GM18499 (cell line): ENCODE data around the gene CTNND2.

ENCODE experiments used
- ATAC-seq: cut with Tn5 transposase; IDR thresholded peaks from one replicate; pipeline ENCODE4 v1.9.1; 2021; ENCODE audit warnings: moderate number of reproducible peaks; ENCODE audit not compliant: insufficient read depth, unreplicated experiment

The CTNND2 gene, protein sequence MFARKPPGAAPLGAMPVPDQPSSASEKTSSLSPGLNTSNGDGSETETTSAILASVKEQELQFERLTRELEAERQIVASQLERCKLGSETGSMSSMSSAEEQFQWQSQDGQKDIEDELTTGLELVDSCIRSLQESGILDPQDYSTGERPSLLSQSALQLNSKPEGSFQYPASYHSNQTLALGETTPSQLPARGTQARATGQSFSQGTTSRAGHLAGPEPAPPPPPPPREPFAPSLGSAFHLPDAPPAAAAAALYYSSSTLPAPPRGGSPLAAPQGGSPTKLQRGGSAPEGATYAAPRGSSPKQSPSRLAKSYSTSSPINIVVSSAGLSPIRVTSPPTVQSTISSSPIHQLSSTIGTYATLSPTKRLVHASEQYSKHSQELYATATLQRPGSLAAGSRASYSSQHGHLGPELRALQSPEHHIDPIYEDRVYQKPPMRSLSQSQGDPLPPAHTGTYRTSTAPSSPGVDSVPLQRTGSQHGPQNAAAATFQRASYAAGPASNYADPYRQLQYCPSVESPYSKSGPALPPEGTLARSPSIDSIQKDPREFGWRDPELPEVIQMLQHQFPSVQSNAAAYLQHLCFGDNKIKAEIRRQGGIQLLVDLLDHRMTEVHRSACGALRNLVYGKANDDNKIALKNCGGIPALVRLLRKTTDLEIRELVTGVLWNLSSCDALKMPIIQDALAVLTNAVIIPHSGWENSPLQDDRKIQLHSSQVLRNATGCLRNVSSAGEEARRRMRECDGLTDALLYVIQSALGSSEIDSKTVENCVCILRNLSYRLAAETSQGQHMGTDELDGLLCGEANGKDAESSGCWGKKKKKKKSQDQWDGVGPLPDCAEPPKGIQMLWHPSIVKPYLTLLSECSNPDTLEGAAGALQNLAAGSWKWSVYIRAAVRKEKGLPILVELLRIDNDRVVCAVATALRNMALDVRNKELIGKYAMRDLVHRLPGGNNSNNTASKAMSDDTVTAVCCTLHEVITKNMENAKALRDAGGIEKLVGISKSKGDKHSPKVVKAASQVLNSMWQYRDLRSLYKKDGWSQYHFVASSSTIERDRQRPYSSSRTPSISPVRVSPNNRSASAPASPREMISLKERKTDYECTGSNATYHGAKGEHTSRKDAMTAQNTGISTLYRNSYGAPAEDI (N-terminal part only)

DNA sequence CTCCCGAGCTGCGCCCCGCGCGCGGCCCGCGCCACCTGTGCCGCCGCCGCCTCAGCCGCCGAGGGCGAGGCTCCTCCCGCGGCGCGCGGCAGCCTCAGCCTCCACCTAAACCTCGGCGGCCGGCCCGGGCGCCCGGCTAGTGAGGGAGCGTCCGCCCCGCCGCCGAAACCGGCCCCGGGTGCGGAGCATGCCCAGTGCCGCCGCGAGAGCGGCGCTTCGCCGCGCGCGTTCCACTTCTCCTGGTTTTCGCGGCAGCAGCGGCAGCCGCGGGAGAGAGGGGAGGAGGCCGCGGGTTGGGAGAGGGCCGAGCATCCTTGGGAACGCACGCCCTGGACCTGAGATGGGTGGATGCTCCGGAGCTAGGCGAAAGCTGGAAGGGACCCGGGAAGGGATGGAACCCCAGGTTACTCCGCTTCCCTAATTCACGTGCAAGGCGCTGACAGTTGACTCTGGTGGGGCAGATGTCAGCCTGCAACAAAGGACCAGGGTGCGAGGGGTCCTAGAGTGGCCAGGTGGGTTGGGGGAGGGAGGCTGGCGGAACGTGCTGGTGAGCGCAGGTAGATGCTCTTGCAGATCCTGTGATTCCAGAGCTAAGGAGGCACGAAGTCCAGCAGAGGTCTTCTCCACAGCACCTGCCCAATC lies at the start of gene CTNND2:
CTNND2 (minus strand) TSS at position 182 of the 642 bp plus-strand sequence. CDS start 593 bp downstream, outside the sequence.
- ATAC-seq: no peak

DNA sequence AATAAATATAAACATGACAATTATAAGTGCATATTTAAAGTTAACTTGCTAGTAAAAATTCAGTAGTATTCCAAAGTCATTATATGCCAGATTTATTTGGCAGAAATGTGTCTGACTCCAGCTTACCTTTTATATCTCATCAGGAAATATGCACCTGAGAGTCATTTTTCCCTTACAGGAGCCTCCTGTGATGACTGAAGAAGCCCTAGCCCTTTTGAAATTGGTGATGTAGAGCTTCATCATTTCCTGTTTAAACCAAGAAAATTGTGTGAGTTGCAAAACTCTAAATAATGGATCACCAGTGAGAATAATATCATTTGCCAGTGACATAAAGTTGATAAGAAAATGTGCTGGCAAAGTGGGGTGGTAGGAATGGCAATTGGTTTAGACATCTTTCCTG lies 42.1 kb upstream of the CTNND2 start:
- no peak for ATAC-seq

DNA sequence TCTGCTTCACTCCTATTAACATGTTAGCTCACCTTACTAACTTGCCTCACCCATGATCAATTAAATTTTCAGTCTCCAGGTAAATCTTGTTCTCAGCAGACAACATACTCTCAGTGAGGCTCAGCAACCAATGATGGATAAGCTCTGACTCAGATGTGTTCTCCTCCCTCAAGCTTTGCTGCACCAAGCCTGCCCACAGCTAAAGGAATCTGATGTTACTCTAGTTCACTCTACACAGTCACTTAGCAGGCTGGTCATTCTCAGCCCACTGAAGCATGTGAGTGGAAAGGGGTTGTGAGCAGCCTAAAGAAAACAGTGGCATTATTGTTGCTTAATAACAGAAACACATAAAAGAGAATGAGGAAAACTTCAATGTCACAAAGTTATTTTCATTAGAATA lies 37.3 kb upstream of the CTNND2 start:
- ATAC-seq: no peak

DNA sequence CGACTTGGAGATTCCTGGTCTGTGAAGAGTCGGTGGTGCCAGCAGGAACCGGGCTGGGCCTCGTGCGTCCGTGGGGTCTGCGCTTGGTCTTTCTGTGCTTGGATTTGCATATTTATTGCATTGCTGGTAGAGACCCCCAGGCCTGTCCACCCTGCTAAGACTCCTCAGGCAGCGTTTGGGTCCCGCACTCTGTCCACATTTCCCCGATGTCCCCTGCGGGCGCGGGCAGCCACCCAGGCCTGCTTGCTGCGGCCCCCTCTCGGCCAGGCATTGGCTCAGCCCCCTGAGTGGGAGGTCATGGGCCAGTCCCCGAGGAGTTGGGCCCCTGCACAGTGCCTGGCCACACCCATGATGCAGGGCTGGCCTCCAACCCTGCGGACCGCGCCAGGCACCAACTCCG lies 27.4 kb upstream of the CTNND2 start:
- ATAC-seq: no peak

DNA sequence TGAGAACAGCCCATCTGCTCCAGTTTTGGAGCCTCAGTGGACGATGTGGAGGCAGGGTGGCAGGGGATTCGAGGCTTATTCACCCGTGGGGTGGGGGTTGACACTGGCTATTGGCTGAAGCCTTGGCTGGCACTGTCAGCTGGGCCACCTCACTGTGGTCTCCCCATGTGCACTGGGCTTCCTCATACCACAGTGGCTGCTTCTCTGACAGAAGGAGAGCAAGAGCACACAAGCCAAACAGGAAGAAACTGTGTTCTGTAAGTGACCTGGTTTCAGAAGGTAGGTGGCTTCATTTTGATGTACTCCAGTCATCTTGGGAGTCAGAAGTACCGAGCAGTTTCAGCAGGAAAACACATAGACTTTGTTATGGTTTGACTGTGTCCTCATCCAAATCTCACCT lies 24.7 kb upstream of the CTNND2 start:
- ATAC-seq: no peak

DNA sequence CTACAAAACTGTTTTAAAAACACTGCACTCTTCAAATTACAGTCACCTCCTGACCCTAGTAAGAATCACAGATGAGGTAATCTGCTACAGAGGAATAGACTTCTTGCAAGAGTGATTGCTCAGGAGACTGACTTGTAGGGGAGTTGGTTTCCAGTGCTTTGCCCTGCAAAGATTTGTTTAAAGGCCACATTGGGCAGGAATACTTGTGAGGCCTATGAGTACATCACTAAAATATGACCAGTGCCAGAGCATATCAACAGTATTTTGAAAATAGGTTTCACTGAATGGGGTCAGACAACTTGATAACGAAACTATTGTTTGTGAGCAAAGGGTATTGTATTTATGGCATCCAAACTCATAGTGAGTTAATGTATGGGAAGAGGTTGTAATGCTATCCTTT lies 21.5 kb upstream of the CTNND2 start:
- no peak for ATAC-seq

DNA sequence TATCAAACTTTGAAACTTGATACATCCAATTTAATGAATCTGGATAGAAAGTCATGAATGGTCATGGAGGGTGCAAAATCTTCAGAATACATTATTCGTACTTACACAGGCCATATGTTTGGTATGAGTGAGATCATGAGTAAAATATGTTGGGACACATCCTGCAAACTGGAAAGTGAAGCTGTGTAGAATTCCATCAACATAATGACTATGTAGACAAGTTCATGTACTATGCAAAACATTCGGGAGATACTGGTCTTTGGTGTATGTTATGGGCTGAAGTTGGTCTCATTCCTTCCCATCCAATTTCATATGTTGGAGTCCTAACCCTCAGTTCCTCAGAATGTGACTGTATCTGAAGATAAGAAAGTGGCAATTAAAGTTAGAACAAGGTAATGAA lies 18.1 kb upstream of the CTNND2 start:
- ATAC-seq: no peak

DNA sequence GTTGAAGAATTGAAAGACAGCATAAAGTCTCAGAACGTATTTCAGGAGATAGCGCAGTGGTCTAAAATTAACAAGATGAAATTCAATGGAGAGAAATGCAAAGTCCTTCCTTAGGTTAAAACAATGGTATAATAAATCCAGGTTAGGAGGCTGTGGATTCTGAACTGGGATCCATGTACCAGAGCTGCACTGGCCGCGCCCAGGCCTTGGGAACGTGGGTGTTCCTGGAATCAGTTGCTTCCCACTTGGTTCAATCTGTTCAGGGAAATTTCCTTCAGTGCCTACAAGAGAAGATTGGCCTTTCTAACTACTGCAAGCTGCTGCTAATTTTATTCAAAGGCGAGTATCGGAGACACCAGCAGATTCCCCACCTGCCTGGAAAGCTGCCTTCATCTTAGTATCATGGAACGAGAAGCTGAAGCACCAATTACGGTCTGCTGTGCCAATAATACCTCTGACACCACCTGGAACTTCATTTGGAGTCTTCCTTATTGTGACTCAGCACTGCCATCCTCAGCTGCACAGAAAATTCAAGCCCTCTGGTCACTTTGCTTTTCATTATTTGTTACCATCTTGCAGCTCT lies 14.3 kb upstream of the CTNND2 start:
- no peak for ATAC-seq

DNA sequence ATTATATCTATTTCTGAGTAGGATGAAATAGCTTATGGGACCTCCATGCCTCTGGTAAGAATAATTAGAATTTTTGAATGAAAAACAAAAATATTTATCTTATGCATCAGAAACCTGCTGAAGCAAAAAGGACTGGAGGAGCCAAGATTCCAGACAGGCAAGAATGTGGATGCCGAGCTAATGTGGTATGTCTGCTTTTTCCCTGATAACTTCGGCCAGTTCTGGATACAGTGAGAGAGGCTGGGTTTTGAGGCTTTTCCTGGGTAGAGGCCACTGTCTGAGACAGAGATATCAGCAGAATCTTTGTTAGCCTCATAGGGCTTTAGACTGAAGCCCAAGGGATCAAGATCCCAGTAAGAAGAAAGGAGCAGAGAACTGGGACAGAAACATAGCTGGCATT lies 5.2 kb upstream of the CTNND2 start:
- no peak for ATAC-seq

DNA sequence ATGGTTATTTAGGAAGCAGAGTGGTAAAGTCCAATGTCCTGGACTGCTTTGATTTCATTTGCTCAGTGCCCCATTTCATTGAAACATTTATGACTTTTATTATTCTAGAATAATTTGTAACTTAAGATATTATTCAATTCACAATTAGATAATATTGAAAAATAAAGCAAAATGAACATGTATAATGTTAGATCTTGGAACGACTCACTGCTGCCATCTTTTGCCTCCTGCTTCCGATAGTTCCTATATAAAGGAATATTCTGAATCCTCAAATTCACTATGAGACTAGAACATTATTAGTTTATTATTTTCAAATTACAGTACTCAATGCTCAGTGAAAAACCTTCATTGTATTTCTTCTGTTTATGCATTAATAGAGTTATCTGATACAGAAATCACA lies 2.3 kb upstream of the CTNND2 start:
- no peak for ATAC-seq

DNA sequence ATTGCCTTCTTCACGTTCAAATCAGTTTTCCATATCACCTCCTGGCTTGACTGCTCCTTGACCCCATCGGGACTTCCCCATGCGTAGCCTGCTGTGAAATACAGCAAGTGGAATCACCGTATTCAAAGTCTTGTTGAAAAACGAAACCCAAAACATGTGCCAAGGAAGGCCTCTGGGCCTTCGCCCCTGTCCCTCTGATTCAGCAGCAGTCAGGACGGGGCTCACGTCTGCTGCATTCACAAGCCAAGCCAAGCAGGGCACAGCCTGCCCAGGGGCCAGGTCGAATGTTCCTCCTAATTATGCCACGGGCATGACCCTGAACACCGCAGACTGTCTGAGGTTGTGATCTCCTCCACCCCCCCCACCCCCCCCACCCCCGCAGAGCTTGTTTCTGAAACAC lies 960 bp upstream of the CTNND2 start:
- ATAC-seq: no peak

DNA sequence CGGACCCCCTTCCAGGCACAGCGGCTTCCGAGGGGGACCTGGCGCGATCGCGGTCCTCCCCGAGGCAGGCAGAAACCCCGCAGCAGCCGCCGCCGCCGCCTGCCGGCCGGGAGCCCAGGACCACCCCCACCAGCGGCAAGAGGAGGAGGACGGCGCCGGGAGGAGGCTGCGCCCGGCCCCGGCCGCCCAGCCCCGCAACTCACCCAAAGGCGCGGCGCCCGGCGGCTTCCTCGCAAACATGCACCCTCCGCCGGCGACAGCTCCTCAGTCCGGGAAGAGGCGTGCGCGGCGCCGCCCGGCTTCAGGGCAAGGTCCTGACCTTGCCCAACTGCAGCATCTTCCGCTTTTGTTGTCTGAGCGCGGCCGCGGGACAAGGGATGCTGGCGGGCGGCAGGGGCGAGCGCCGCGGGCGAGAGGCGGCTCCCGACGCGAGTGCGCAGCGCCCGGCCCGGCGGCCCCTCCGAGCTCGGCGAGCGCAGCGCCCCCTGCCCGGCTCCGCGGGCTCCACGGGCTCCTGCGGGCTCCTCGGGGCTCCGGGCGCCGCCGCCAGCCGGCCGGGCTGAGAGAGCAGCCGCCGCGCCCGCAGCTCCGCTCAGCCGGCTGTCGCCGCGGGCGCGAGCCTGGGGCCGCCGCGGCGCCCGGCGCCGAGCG lies 507 bp downstream of the CTNND2 start:
- ATAC-seq: no peak

DNA sequence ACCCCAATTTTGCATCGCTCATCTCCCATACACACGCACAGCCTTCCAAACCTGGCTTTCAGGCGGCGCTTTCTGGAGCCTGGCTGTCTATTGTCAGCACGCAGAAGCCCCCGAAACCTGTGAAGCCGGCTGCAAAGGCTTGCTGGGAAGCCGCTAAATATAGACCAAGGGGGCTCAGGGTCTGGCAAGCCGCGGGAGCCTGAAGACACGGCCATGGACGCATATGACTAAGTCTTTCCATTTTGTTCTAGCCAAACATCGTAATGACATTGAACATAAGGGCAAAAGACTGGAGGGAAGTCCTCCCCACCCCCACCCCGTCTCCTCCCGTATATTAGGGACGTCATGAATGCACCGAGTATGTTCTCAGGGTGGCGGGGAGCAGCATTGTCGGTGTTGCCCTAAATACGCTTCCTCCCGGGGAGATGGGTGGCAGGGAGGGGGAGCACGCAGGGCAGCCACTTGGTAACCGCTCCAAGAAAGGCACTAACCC lies 1.1 kb downstream of the CTNND2 start:
- ATAC-seq: no peak

DNA sequence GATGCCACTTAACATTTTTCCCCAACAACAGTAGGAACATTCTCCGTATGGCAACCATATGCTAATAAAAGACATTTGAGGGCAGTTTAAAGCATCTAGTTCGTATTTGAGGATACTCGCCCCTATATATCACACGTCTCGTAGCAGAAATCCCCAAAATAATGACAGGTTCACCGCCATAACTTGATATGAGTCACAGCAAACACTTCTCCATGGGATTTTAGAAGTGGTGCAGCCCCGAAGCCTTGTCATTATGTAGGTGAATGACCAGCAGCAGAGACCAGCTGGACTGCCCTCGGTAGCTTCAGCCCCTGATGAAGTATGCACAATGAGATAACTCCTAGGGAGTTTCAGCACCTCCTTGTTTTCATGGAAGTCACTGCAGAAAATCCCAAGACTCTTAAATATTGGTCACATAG lies 2.0 kb downstream of the CTNND2 start:
- ATAC-seq: no peak

DNA sequence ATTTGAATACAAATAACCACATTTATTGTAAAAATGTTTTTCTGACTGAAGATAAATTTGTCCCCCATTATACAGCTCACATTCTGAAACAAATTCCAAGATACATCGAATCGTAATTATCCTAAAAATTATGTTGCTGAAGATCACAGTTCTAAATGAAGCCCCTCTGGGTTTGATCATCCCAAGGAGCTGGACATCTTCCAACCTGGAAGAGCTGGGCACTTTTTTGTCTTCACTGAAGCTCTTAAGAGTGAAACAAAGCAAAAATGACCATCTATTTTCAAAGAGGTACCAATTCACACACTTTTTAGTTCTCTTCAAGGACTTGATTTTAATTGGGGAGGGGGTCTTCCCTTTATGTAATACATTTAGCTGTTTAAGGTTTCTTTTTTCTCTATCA lies 5.5 kb downstream of the CTNND2 start:
- ATAC-seq: no peak

DNA sequence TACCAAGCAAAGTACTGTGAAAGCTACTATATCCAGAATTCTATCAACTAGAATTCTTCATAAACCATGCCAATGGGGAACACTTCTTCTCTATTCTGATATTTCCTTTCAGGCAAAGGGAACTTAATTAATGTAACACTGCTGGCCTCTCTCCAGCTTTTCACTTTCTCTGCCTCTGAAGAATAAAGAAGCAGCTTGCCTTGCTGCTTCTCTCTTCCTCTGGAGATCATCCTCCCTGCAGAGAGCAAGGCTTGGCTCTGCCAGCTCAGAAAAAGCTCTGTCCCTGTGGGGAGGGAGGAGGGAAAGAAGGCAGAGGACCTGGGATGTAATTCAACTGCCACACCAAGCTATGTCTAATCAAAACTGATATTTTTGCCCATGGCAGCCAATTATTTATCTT lies 6.5 kb downstream of the CTNND2 start:
- ATAC-seq: no peak

DNA sequence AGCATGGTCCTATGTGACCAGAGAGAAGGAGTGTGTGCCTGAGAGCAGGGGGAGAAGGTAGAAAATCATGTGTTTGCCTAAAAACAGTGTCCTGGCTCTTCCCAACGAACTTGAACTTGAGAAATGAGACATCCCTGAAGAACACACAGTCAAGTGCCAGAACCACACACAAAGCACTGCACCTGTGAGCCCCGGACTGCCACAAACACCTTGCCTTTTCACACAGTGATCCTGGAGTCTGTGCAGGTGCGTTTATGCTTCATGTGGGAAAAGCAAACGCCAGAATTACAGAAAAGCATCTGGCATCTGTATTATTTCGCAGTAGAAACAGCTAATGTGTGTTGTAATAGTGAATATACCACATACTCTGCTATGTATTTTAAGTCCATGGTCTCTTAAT lies 9.3 kb downstream of the CTNND2 start:
- ATAC-seq: no peak

DNA sequence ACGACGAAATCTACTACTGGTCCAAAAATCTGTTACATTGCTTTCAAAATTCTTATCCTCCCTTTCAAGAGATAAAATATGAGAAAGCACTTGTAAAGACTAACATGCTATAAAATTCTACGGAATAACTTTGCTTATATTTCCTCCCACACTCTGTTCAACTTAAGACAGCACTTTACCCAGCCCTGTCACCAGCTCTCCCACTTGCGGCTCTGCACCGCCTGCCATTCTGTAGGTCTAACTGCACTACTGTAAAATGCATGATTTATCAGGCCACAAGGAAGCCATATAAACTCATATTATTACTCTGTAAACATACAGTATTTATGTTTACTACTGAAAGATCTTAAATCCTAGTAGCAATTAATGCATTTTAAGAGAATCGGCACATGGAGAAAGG lies 11.4 kb downstream of the CTNND2 start:
- no peak for ATAC-seq

DNA sequence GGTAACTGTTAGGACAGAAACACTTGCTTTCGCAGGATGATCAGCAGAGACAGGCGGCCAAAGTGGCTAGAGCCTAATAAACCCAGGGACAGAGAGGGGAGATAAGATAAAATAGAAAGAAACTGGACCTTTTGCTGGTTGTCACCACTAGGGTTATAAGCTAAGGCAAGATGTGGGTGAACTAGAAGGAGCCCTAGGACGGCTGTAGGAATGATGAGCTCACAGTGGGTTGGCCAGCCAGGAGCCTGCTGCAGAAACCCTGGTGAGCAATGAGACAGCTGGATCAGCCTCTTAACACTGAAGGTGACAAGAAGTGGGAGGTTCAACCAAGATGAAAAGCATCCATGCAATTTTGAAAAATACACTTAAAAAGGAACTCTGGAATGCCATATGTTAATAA lies 13.5 kb downstream of the CTNND2 start:
- ATAC-seq: no peak

DNA sequence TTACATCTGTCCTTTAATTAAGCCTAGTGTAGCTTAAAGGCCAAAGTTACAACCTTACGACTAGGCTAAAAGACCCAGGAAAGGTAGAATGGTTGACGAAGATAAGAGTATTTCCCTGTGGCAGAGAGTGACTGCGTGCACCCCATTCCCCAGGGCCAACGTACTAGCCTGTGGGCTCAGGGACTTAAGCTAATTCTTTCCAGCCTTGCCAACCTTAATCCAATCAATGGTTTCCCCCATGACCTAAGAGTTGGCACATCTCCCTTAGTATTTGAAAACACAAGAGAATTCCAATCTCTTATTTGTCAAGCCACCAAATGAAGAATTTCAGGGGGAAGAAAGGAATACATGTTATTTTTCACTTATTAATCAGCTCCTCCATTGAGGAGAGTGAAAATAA lies 16.0 kb downstream of the CTNND2 start:
- no peak for ATAC-seq
